NB4 (cell line): ENCODE data around the gene C1orf87.

Experiments
- CTCF ChIP-seq: IDR thresholded peaks from one replicate; pipeline ENCODE4 v1.5.1; 2012; ENCODE audit warnings: low read depth, low read length
- MYC ChIP-seq: IDR thresholded peaks from 2 replicates; pipeline ENCODE4 v1.6.1; 2011; ENCODE audit warnings: low read depth, low read length
- POLR2A ChIP-seq: IDR thresholded peaks from 2 replicates; pipeline ENCODE4 v1.6.1; 2011; ENCODE audit warnings: mild to moderate bottlenecking; ENCODE audit not compliant: insufficient read length; ENCODE audit errors: extremely low read depth

GRCh38 chr1:59977075-59977410 is 96.5 kb downstream of the C1orf87 start:
- TF ChIP-seq POLR2A (no peak), CTCF (no peak), MYC (no peak)
